DMS53 treated with DMSO at 0.1 percent for 48 hours (cell line): ENCODE measurements around the gene KIF16B.
"Not testable (repeated sequence)": the region's sequence is repeated elsewhere in the genome, so short reads cannot be mapped to it uniquely, and the experiment has no call there.

ENCODE experiments used
- DNase-seq: peaks from one replicate; lab custom pipeline; 2025; ENCODE audit not compliant: unreplicated experiment; lab: John Stamatoyannopoulos, UW

The KIF16B gene

DNA sequence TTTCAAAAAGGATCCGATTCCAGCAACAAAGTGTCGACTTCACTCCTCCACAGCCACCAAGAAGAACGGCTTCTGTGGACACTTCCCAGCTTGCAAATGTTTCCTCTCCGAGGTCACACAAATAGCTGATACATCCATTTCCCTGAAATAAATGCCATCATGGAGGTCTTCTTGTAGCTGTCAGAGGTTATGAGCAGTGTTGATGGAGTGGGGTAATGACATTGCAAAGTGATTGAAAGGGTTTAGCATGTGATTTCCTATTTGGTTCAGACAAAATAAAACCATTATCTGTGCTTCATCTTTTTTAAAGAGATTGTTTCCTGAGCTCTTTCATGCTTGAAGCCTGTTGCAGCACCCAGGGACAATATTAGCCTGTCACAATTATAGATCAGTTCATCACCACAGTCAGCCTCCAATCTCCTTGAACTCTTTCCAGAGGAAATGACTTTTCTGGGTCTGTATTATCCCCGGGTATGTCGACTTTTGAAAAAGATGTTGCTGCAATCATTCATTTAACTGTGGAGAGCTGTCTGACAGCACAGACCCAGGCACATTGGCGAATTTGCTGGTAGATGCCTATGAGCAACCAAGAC, 16.9 kb upstream of the KIF16B start:
- DNase-seq: no peak

DNA sequence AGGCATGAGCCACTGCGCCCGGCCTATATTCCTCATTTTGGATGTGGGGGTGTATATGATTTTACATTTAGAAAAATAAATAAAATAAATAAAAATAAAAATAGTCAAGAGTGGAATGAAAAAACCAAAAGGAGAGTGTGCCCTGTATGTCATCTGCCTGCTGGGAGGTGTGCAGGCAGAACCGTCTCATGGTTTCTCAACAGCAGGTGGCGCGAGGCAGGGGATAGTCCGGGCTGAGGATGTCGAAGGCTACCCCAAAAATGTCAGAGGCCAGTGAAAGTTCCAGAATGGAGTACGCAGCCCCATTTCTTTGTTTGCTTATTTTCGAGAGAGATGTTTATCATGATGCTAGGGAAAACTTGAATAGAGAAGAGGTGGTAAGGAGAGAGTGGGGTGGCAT, 16.4 kb upstream of the KIF16B start:
- no peak for DNase-seq

DNA sequence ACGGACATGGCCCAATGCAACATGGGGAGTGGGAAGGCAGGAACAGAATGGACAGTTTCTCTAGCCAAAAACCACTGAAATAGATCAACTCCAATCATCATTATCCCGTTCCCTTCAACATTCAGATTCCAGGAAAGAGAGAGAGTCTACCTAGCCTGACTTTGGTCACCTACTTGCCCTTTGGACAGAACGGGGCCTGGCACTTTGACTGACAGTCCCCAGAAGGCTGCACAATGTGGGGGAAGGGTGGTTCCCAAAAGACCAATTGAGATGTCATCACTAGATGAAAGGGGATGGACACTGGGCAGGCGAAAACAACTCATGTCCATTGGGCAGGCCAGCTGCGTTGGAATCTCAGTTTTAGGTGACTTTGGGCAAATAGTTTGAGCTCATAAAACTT, 15.0 kb upstream of the KIF16B start:
- DNase-seq: no peak

DNA sequence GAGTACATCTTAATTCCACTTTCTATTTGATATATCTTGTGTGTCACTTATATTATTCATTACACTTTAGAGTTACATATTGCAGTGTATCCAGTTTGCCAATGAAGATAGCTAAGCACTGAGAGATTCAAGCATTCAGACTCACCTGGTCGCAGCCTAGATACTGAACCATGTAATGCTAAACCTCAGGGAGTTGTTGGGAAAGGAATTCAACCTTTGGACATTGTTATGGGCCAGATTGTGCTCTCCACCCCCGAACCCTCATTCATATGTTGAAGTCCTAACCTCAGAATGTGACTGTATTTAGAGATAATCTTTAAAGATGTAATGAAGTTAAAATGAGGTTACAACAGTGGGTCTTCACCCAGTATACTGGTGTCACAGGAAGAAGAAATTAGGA, 13.8 kb upstream of the KIF16B start:
- DNase-seq: no peak

DNA sequence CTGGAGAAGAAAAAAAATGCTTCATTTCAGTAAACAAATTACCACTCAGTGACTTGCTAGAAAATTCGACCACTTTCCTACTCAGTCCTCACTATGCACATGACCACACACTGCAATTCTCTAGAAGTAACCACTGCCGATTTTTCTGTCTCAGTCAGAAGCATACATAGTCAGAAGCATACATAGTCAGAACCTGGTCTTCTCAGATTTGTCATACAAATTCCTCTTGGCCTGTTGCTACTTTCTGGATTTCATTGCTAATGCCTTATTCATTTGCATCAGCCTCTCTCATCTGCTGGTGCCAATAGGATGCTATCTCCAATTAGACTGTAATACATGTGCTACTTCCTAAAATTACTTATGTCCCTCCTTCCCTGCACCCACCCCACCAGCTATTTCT, 10.2 kb upstream of the KIF16B start:
- DNase-seq: no peak

DNA sequence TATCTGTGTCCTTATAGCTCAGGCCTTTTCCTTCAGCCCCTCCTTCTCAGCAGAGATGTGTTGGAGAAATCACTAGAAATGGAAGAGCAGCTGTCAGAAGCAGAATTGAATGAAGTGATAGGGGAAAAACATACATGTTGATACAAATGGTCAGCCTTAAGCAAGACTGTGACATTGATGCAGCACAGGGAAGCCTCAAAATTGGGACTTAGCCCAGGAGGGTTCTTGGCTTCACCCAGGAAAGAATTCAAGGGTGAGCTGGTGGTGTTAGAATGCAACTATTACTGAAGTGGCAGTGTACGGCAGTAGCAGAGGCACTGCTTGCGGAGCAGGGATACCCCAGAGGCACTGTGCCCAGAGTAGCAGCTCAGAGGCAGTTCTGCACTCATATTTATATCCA, 8.0 kb upstream of the KIF16B start:
- no peak for DNase-seq

DNA sequence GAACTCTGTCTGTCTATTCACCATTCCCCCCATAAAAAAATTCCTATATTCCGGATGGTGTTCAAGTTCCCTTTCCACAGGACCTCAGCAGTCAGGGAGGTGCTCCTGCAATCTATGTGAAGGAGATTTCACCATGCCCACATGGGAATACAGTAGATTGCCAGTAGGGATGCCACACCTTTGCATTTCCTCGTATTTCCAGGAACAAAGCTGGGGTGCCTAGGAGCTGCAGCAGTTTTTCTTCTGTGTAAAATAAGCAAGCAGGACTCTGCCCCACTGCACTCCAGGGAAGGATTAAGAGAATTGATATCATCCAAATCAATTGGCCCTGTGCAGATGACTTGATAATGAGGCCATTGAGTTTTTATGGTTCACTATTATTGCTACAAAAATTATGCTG, 7.4 kb upstream of the KIF16B start:
- DNase-seq: no peak

DNA sequence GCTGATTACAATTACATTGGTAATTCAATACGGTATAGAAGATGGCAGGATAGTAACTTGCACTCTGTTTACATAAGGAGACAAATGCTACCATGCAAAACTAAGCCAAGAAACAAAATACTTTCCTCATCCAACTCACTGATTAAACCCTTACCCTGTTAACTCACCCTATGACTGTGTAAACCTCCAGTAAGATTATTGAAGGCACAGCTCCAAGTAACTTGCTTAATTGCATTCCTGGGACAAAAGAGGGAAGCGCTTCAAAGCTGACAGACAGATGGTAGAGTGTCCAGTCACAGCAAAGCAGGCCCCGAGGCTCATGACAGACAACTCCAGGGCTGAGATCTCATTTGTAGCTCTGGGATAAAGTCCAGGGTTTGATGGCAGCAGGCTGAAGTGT, 6.9 kb upstream of the KIF16B start:
- DNase-seq: peak; percentile 32

DNA sequence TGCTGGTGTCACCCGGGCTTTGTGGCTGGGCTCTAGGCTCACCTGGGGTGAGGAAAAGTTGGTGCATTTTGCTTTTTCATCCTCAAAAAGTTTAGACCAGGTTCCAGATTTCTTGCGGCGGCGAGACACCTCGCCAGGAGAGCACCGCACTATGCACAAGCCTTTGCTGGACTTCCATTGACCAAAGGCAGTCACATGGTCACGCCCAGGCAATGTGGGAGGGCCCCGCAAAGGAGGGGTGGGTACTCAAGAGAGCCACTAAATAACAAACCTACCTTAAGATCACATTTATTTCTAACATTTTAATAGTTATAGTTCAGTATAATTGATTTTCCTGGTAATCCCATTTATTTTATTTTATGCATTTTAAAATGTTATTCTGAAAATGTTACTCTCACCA, 3.0 kb upstream of the KIF16B start:
- peak; percentile 55 for DNase-seq

DNA sequence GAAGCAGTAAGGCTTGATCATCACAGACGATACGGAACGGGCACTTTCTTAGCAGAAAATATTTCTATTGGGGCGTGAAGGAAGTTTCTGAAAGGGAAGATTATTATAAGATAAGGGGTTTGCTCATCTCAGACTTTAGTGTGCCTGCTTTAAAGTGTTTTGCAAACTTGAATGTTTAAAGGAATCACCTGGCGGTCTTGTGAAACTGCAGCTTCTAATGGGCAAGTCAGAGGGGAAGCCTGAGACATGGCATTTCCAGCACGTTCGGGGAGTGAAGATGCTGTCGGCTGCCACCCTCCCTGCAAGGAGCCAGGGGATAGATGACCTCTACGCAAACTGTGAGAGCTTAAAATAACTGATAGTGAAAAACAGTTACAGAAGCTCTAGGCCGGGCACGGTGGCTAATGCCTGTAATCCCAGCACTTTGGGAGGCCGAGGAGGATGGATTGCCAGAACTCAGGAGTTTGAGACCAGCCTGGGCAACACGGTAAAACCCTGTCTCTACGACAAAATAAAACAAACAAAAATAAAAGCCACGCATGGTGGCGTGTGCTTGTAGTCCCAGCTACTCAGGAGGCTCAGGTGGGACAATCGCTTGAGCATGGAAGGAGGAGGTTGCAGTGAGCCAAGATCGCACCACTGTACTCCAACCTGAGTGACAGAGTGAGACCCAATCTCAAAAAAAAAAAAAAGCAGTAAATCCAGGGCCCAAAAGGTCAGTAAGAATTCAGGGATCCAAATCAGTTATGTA, 2.3 kb upstream of the KIF16B start:
- peak; percentile 48 for DNase-seq

DNA sequence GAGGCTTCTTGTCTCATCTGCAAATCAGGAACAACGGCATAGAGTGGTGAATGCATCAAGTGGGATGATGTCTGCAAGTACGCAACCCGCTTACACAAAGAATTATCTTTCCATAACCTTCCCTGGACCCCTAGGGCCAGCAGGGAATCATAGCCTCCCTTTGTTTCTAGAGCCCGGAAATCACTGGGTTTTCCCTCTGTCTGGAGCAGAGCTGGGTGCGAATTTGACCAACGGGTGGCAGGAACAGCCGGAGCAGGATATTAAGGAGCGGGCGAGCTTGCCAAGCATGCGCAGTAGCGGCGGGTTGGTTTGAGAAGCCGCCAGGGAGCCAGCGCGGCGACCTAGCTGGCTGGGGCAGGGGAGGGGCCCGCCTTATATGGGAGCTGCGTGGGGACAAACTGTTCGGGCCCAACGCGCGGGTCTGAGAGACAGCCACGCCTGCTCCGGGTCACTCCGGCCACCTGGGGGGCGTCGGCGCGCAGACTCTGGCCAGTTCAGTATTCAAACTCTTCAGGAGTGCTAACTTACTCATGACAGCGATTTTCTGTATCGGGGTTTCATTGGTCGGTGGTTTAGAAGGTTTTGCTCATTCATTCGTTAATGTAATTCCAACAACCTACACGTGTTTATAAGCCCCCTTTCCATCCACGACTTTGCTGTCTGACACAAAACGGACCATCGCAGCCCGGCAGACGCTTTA, 1.6 kb upstream of the KIF16B start:
- peak; percentile 97 for DNase-seq

DNA sequence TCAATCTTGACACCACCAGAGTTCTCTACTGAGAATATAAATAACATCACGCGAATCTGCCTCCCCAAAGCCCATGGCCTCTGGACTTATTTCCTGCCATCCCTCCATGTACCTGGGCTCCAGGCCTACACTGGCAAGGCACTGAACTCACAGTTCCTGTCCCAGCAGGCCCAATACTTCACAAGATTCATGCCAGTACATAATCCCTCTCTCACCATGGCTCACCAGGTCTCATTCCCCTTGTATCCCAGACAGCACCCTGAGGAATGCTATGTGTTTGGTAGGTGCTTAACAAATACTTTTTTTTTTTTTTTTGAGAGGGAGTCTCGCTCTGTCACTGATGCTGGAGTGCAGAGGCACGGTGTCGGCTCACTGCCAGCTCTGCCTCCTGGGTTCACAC, 1.9 kb downstream of the KIF16B start:
- no peak for DNase-seq

DNA sequence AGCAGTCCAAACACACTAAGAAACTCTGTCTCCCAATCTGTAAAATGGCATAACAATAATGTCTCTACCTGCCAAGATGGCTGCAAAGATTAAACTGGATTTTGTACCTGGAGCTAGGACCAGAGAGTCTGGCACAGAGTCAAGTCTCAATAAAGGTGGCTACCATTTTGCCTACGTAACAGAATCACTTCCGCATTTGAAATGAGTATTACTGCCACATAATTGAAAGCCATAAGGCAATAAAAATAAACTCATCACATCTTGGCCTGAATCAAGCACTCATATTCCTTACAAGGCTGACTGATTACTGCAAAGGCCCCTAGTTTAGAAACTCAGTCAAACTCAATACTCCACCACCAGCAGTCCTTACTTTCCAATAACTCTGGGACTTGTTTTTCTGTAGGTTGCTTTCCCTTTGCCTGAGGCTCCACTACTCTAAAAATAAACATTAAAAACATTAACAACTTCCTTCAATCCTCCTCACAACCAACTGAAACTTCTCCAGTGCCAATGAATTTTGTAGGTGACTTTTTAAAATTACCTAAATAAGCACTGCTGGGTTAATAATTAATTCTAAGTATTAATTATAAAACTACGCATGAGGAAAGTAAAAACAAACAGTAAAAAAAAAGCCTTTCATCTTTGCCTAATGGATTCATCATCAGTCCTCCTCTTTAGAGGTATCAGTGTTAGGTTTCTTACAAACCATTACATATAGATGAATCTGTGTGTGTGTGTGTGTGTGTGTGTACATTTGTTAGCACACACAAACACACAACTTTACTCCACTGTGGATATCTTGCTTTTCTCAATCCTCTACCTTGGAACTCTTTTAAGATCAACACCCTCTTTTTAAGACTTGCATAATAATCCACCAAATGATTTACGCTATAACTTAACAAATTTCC, 3.7 kb downstream of the KIF16B start:
- DNase-seq: peak; percentile 43

DNA sequence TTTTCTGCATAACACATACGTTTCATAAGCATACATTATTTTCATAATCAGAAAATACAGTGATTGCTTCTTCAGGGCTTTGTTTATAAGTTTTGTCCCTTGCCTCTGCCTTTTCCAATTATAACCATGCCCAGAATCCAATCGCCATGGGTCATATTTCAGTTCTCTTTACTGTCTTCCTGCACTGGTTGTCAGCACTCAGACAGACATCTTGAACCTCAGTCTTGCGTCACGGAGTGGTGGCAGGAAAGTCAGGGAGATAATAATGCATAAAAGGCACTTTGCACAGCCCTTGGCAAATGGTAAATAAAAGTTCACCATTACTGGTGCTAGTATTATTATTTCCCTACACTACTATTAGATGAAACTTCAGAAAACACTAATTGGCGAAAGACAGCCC, 7.2 kb downstream of the KIF16B start:
- DNase-seq: no peak

DNA sequence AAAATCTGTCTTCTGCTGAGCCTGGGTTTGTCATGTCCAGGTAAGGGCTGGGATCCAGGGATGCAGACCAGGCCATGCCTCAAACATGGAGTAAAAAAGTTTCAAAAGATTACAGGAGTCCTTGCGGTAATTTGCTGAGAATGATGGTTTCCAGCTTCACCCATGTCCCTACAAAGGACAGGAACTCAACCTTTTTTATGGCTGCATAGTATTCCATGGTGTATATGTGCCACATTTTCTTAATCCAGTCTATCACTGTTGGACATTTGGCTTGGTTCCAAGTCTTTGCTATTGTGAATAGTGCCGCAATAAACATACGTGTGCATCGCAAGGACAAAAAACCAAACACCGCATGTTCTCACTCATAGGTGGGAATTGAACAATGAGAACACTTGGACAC, 9.2 kb downstream of the KIF16B start:
- not testable (repeated sequence) for DNase-seq

DNA sequence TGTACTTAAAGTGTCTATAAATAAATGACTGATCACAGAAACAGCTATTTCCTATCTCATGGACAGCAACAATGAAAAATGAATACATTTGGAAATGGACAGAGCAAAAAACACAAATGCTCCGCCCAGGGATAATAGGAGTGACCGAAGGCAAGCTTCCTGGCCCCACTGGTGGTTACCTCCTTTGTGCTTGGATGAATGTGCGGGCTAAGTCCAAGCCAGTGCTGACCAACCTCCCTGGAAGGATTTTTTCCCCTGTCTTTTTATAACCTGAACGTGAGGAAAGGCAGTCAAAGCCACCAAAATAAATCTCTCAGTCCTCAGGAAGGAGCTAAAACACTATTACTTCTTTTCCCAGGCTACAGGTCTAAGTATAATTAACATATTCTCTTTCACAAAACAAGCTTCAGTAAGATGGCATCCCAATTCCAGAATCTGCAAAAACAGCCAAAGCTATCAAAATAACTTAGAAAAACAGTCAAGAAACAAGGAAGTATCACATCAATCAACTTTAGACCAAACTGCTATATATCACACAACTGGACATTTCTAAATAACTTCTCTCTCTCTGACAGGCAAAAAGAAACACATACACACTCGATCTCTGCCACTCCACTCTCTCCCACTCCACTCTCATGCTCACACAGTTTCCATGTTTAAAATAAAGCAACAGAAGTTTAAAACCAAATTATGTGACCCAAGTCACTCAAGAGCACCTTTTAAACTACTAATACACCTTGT, 10.0 kb downstream of the KIF16B start:
- DNase-seq: no peak

DNA sequence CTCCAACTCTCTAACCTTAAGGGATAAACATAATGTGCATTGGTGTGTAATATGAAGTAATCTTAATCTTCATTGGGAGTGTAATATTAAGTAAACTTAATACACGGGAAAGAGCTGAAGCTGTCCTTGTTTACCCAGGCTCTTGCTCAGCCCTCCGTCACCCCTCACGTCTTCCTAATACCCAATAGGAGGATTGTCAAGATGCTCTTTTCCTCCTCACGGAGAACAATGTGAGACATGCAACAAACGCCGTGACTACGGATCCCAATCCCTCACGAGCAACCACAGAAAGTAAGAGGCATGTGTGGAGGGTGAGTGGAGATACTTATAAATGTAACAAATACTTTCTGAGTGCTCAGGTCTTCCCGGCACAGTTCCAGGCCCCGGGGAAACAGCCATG, 11.0 kb downstream of the KIF16B start:
- no peak for DNase-seq

DNA sequence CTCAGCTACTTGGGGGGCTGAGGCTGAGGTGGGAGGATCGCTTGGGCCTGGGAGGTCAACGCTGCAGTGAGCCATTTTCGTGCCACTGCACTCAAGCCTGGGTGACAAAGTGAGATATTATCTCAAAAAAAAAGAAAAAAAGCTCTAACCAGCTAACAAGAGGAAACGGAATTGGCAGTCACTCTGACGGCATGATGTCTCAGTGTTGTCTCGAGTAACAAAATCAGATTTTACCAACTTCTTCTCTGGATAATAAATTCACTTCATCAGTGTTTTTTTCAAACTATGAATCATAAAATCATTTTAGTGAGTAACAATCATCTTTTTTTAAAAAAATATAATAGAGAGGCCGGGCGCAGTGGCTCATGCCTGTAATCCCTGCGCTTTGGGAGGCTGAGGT, 12.6 kb downstream of the KIF16B start:
- no peak for DNase-seq

DNA sequence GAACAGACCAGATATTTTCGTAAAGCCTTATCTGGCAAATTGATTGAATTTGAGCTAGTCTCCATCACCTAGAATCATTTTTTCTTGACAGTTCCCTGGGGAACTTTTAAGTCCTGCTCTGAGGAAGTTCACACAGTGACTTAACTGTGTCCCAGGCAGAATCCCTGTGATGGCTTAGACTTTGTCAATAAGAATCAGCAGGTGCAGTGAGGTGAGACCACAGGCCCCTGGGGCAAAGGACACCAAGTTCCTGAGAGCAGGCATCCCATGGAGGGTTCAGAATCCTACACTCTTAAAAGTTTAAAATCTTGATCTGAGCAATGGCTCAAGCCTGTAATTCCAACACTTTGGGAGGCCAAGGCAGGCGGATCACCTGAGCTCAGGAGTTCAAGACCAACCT, 13.0 kb downstream of the KIF16B start:
- DNase-seq: no peak

DNA sequence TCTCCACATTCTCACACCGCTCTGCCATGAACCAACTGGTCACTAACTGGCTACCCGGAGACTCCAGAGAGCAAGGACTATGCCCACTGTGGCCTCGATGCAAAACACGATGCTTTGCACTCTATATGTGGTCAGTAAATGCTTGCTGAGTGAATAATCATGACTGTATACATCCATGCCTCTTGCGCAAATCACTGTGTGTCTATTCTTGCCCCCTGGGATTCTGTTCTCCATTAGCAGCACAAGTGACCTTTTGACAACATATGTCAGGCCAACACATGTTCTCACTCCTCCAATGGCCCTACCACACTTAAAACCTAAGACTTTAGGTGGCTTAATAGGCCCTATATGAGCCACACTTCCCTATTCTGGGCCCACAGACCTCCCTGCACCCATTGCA, 16.9 kb downstream of the KIF16B start:
- DNase-seq: no peak

DNA sequence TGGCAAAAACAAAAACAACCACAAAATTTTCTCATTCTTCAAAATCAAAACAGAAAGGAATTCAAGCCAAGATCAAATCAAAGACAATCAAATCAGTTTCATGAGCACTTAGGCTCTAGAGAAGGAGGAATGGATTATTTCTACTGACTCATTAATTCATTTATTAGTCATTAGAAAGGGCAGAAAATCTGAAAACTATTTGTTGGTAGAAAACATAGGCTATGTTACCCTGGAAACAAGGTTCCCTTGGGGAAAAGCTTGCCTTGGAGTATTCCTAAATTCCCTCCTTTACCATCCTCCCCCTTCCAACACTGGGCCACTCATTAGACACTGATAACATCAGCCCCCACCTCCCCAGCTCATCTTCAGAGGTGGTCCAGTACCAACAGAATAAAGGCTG, 17.5 kb downstream of the KIF16B start:
- no peak for DNase-seq
